ENCODE measurements around the gene TCF25.
"Not testable (repeated sequence)": the region's sequence is repeated elsewhere in the genome, so short reads cannot be mapped to it uniquely, and the experiment has no call there.

The TCF25 gene

GRCh38 chr16:89870440-89870839, 3.0 kb upstream of the TCF25 start:
- H3K4me3 ChIP-seq: no peak overlapping the region

DNA sequence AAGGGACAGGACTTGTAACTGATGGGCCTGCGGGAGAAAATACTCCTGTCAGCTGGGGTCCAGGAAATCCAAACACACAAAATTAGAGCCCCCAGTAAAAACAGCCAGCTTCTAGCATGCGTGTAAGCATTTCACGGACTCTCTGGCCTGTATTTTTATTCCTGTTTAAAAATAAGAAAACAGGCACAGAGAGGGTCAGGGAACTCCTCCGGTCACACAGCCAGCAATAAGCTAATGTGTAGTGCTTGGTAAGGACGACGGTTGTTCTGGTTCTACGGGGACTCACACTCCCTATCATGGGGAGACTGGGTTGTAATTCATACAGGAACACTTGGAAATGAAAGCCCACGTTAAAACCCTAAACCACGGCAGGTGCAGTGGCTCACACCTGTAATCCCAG, 1.5 kb upstream of the TCF25 start:
- Histone ChIP-seq H3K4me3 (no peak overlapping the region), H3K27ac (peak overlapping the region in 2 of 21 experiments; percentile 99 to 100)

More at GRCh38 chr16:89870440-89870839, 3.0 kb upstream of the TCF25 start:
- no peak overlapping the region for H3K27ac ChIP-seq

GRCh38 chr16:89873972-89874689, 739 bp downstream of the TCF25 start:
- peak overlapping the region; percentile 57 to 86 (median 73) for H3K4me3 ChIP-seq
- H3K27ac ChIP-seq: peak overlapping the region; percentile 96 to 100 (median 99)

- H3K4me3 ChIP-seq, H3K27ac ChIP-seq: not testable (repeated sequence)
Measured at GRCh38 chr16:89879123-89879522, 5.7 kb downstream of the TCF25 start.

DNA sequence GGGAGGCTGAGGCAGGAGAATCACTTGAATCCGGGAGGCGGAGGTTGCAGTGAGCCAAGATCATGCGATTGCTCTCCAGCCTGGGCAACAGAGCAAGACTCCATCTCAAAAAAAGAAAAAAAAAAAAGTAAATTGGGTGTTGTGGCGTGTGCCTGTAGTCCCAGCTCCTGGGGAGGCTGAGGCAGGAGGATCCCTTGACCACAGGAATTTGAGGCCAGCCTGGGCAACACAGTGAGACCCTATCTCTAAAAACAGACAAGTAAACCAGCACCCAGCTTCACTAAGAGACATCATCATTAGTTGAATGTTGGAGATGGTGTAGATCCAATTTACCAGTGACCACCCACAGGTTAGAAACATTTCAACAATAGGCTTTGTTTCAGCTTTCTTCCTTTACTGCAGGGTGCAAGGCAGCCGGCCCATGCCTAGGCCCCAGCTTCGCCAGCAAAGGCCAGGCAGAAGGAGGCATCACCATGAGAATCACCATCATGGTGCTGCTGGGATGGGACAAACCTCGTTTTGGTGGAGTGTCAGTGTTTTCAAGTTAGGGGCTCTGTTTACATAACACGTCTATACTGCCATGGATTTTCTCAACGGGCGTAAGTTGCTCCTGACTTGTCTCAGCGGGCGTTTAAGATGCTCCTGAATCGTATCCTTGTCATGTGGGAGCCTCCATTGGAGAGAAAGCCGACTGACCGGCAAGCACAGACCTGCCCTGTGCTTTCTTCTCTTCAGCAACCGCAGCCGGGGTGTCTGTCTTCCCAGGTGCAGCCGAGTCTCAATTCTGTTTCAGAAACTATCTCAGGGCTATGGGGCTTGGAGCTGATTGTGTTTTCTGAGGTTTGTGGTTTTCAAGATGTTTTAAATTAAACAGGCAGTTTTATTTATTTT, 7.3 kb downstream of the TCF25 start:
- Histone ChIP-seq H3K27ac (peak overlapping the region in 4 of 21 experiments; percentile 8 to 41 (median 36)), H3K4me3 (no peak overlapping the region)

- H3K4me3 ChIP-seq: no peak overlapping the region
- H3K27ac ChIP-seq: peak overlapping the region in 5 of 21 experiments; percentile 16 to 55 (median 41)
Measured at GRCh38 chr16:89881368-89881730, 8.0 kb downstream of the TCF25 start.

DNA sequence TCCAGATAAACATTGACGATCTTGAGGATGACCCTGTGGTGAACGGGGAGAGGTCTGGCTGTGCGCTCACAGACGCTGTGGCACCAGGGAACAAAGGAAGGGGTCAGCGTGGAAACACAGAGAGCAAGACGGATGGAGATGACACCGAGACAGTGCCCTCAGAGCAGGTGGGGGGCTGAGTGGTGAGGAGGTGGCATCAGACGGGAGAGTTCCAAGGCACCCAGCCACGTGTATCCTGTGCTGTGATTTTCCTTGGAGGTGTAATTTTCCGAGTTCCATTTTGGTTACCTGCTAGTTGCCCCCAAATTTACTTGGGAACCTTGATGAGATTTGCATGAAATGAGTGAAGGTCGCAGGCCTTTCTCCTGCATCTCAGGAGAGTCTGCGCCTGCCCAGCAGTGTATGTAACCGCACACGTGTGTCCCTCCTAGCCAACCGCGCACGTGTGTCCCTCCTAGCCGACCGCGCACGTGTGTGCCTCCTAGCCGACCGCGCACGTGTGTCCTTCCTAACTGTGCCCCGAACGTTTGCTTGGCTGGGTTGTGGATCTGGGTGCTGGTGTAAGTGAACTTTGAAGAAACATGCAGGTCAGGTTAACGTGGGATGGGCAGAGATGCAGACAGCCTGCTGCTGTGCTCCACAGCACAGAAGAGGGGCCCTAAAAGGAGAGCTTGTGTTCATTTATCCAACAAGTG, 10.1 kb downstream of the TCF25 start:
- no peak overlapping the region for H3K4me3 ChIP-seq
- H3K27ac ChIP-seq: no peak overlapping the region

DNA sequence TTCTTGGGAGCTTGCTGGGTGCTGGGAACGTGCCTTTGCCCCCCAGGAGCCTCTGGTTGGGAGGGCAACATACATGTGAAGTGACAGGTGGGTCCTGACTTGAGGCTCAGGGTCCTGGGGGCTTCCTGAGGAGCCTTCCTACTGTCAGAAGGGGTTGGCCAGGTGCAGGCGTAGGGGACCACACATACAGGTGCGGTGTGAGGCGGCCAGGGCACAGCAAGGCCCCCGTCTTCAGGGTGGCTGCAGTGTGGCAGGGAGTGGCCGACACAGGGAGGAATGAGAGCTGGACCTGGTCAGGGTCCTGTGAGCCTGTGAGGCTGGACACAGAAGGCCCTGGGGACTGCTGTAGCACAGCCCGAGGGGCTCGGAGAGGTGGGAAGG, 10.6 kb downstream of the TCF25 start:
- Histone ChIP-seq H3K27ac (no peak overlapping the region), H3K4me3 (no peak overlapping the region)

DNA sequence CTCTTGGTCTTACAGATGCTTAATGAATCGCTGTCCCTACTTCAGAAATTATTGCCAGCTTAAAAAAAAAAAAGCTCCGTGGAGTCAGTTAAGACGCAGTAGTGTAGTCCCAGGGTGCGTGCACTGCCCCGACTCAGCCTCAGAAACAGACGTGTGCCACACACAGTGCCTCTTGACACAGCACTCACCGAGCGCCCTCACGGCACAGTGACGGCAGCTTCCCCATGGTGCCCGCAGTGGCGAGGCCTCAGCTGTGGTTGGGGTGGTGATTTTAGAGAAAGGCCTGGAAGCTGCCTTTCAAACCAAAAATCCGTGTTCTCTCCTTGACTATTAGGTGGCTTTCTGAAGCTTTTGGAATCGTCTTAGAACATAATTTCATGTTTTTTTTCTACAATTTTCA, 13.9 kb downstream of the TCF25 start:
- Histone ChIP-seq H3K4me3 (no peak overlapping the region), H3K27ac (no peak overlapping the region)

- no peak overlapping the region for H3K27ac ChIP-seq
- no peak overlapping the region for H3K4me3 ChIP-seq
Measured at GRCh38 chr16:89890200-89890599, 16.8 kb downstream of the TCF25 start.

DNA sequence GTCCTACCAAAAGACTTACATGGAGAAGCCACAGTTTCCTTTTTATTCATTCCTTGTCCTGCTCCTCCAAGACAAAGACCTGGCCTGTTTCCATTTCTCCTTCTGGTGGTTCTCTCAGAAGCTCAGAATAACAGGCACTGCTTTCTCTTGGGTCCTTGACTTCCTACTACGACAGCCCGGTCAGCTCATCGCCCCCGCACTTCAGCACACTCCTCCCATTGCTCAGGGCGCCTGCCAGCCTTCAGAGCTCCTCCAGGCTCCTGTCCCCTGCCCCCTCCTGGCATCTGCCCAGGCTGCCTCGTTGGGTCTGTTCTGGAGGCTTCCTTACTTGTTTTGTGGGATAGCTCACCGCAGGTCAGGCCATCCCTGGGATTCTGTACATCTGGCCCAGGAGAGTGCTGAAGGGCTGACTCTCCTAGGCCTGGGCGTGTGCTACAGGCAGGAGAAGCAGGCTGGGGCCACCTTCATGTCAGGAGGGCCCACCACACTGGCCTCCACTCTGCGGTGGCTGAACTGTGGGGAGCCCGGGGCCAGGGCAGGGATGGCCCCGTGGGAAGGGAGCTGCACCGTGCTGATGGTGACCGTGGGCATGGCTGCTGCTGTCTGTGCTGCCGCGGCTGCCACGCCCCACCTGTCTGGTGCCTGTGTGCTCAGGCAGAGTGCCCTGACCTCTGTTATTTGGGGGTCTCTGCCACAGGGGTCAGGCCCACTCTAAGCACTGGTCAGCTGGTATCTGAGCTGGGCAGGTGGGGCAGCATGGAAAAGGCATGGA, 17.7 kb downstream of the TCF25 start:
- Histone ChIP-seq H3K4me3 (no peak overlapping the region), H3K27ac (peak overlapping the region in 2 of 21 experiments; percentile 34 to 49)

DNA sequence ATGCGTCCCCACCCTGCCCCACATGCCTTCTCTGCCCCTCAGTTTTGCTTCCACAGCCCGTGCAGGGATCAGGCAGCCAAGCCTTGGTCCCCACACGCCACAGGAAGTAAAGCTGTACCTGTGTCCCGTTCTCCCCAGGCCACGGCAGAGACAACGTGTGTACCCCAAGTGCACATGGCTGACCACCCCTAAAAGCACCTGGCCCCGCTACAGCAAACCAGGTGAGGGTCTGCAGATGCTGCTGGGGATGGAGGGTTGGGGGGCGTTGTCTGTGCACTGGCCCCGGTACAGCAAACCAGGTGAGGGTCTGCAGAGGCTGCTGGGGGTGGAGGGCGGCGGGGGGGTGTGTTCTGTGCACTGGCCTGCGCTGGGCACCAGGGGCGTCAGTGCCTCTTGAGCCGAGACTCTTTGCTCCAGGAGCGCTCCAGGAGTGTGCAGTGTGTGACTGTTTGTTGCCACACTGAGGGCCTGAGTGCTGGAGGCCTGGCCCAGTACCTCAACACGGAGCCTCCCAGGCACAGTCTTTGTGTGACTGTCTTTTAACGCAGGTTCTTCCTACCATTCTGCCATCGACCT, 18.8 kb downstream of the TCF25 start:
- no peak overlapping the region for H3K27ac ChIP-seq
- H3K4me3 ChIP-seq: no peak overlapping the region

DNA sequence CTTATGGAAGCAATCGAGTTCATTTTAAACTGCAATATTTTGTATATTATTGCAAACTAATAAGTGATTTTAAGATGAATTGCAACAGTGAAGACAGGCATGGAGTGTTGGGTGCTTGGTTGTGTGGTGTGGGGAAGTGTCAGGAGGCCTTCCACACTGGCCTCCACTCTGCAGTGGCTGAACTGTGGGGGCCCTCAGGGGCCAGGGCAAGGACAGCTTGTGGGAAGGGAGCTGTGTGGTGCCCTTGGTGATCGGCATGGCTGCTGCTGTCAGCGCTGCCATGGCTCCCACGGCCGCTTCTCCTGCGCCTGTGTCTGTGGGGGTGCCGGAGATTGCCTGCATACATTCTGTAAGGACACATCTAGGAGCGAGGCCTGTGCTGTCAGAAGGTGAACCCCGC, 19.2 kb downstream of the TCF25 start:
- no peak overlapping the region for H3K27ac ChIP-seq
- no peak overlapping the region for H3K4me3 ChIP-seq

- Histone ChIP-seq H3K27ac (no peak overlapping the region), H3K4me3 (no peak overlapping the region)
Measured at GRCh38 chr16:89893642-89894548, 20.5 kb downstream of the TCF25 start.

GRCh38 chr16:89895482-89896250, 22.3 kb downstream of the TCF25 start:
- Histone ChIP-seq H3K27ac (no peak overlapping the region), H3K4me3 (no peak overlapping the region)

DNA sequence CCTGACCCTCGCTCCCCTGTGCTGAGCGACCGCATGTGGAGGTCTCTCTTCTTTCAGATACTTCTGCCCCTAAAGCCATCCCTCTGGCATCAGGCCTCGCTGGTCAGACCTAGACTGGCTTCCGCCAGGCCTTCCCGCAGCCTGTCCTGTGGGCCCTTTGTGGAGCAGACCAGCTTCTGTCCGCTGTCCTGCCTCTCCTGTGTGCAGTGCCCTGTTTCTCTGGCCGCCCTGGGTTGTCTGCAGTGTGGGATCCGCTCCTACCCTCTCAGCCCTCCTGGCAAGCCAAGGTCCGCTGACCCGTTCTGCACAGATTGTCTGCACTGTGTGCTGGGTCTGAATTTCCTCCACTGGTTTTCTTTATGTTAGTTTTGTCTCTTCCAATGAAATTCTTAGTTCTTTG, 23.8 kb downstream of the TCF25 start:
- Histone ChIP-seq H3K4me3 (no peak overlapping the region), H3K27ac (no peak overlapping the region)

GRCh38 chr16:89898201-89898967, 25.0 kb downstream of the TCF25 start:
- Histone ChIP-seq H3K27ac (no peak overlapping the region), H3K4me3 (no peak overlapping the region)
